ENCODE data around the gene AMDHD2. TPM values are rescaled to one million over a fixed set of nuclear protein-coding genes. Genes with fewer than 3 reads are reported as not detected.
"Not testable (repeated sequence)": the region's sequence is repeated elsewhere in the genome, so short reads cannot be mapped to it uniquely, and the experiment has no call there.

The AMDHD2 gene
- polyA plus RNA-seq, 1 donor: 88.0 TPM

GRCh38 chr16:2580818-2581217, 60.6 kb downstream of the AMDHD2 start:
- not testable (repeated sequence) for H3K9me3 ChIP-seq (ENCODE audit: control insufficient read depth, low read depth, low read length); H3K4me1 ChIP-seq (ENCODE audit: control insufficient read depth, insufficient read depth, low read length); H3K4me3 ChIP-seq (ENCODE audit: low read length); H3K27ac ChIP-seq (ENCODE audit: low read length); H3K27me3 ChIP-seq (ENCODE audit: control insufficient read depth, insufficient read depth, low read length); DNase-seq
- no CpG with 5 or more reads among the region's 21 CpGs for WGBS (ENCODE audit: insufficient coverage, low lambda C conversion rate)
- peaks cover 12% of the 10 kb centered on the region for H3K36me3 ChIP-seq (ENCODE audit: control insufficient read depth, insufficient read depth, low read length)

Other genes starting within 250 kb of the AMDHD2 start
- gene ABCA3, start 179.6 kb upstream of the AMDHD2 start, polyA plus RNA-seq: 4.7 TPM
- 6.4 TPM for gene CCNF, start 90.9 kb upstream of the AMDHD2 start, polyA plus RNA-seq
- gene TEDC2, start 60.3 kb upstream of the AMDHD2 start, polyA plus RNA-seq: 6.4 TPM
- 0.75 TPM for gene NTN3, start 49.1 kb upstream of the AMDHD2 start, polyA plus RNA-seq
- 15.1 TPM for gene TBC1D24, start 45.2 kb upstream of the AMDHD2 start, polyA plus RNA-seq
- gene ATP6V0C, start 6.4 kb upstream of the AMDHD2 start, polyA plus RNA-seq: 246 TPM
- 16.8 TPM for gene CEMP1, start 11.0 kb downstream of the AMDHD2 start, polyA plus RNA-seq
- 39.7 TPM for gene PDPK1, start 17.6 kb downstream of the AMDHD2 start, polyA plus RNA-seq
- 20.0 TPM for gene KCTD5, start 162.2 kb downstream of the AMDHD2 start, polyA plus RNA-seq
- 1.3 TPM for gene PRSS27, start 199.9 kb downstream of the AMDHD2 start, polyA plus RNA-seq
- 688 TPM for gene SRRM2, start 232.3 kb downstream of the AMDHD2 start, polyA plus RNA-seq